Measurements from ENCODE around the gene FOXO6.

The FOXO6 gene

GRCh38 chr1:41399145-41399795 lies 38.0 kb downstream of the FOXO6 start:
- no peak overlapping the region for H3K27ac ChIP-seq (ENCODE audit: low read depth, low read length, poor library complexity, severe bottlenecking)
- no peak overlapping the region for H3K9ac ChIP-seq (ENCODE audit: low read length)
- H3K79me2 ChIP-seq (ENCODE audit: insufficient read depth, low read length), result no peaks in the 10 kb centered on the region
- H3K4me3 ChIP-seq (ENCODE audit: low read depth, low read length, poor library complexity, severe bottlenecking), result no peak overlapping the region
- 0 out of 2 replicates have a peak, but pooled peaks cover 6% of the 10 kb centered on the region for H3K27me3 ChIP-seq (ENCODE audit: insufficient read depth, low read length)
- H3K9me2 ChIP-seq (ENCODE audit: low read depth, low read length), result no peaks in the 10 kb centered on the region
- no peak for TF ChIP-seq EZH2 (IDR thresholded peaks at IDR 0.05; ENCODE audit: borderline replicate concordance, low read length)
- TF ChIP-seq CTCF (IDR thresholded peaks at IDR 0.05; ENCODE audit: low read length), result no peak
- H3K36me3 ChIP-seq (ENCODE audit: insufficient read depth, low read length), result no peaks in the 10 kb centered on the region
- no peak overlapping the region for H3K4me2 ChIP-seq (ENCODE audit: low read length)
- H3F3A ChIP-seq (ENCODE audit: insufficient read depth, low read length), result no peaks in the 10 kb centered on the region
- no peak overlapping the region for H2AFZ ChIP-seq (ENCODE audit: low read length)
- H3K4me1 ChIP-seq (ENCODE audit: insufficient read depth, low read length, severe bottlenecking), result no peaks in the 10 kb centered on the region
- H4K20me1 ChIP-seq (ENCODE audit: insufficient read depth, low read length), result no peaks in the 10 kb centered on the region
- H3K9me3 ChIP-seq (ENCODE audit: low read length), result no peaks in the 10 kb centered on the region

- Histone ChIP-seq H3K4me2 (ENCODE audit: low read length) (no peak overlapping the region), H3K36me3 (ENCODE audit: insufficient read depth, low read length) (no peaks in the 10 kb centered on the region), H3K4me1 (ENCODE audit: insufficient read depth, low read length, severe bottlenecking) (no peaks in the 10 kb centered on the region)
These were observed 39.0 kb downstream of the FOXO6 start for GRCh38 chr1:41400225-41400624.

GRCh38 chr1:41401899-41402298 lies 40.7 kb downstream of the FOXO6 start:
- Histone ChIP-seq H3K9me3 (ENCODE audit: low read length) (no peaks in the 10 kb centered on the region), H3K27ac (ENCODE audit: low read depth, low read length, poor library complexity, severe bottlenecking) (no peak overlapping the region), H3K9me2 (ENCODE audit: low read depth, low read length) (no peaks in the 10 kb centered on the region), H3K4me2 (ENCODE audit: low read length) (no peak overlapping the region), H3K27me3 (ENCODE audit: insufficient read depth, low read length) (0 out of 2 replicates have a peak, but pooled peaks cover 3% of the 10 kb centered on the region), H3F3A (ENCODE audit: insufficient read depth, low read length) (no peaks in the 10 kb centered on the region), H2AFZ (ENCODE audit: low read length) (no peak overlapping the region), H3K4me1 (ENCODE audit: insufficient read depth, low read length, severe bottlenecking) (no peaks in the 10 kb centered on the region), H4K20me1 (ENCODE audit: insufficient read depth, low read length) (no peaks in the 10 kb centered on the region), H3K4me3 (ENCODE audit: low read depth, low read length, poor library complexity, severe bottlenecking) (no peak overlapping the region), H3K36me3 (ENCODE audit: insufficient read depth, low read length) (no peaks in the 10 kb centered on the region), H3K9ac (ENCODE audit: low read length) (no peak overlapping the region), H3K79me2 (ENCODE audit: insufficient read depth, low read length) (no peaks in the 10 kb centered on the region)
- TF ChIP-seq EZH2 (IDR thresholded peaks at IDR 0.05; ENCODE audit: borderline replicate concordance, low read length) (no peak), CTCF (IDR thresholded peaks at IDR 0.05; ENCODE audit: low read length) (no peak)

More at GRCh38 chr1:41400225-41400624, 39.0 kb downstream of the FOXO6 start:
- 0 out of 2 replicates have a peak, but pooled peaks cover 4% of the 10 kb centered on the region for H3K27me3 ChIP-seq (ENCODE audit: insufficient read depth, low read length)
- no peak overlapping the region for H2AFZ ChIP-seq (ENCODE audit: low read length)
- no peak overlapping the region for H3K4me3 ChIP-seq (ENCODE audit: low read depth, low read length, poor library complexity, severe bottlenecking)
- no peaks in the 10 kb centered on the region for H3K9me2 ChIP-seq (ENCODE audit: low read depth, low read length)
- no peak overlapping the region for H3K9ac ChIP-seq (ENCODE audit: low read length)
- no peaks in the 10 kb centered on the region for H3K79me2 ChIP-seq (ENCODE audit: insufficient read depth, low read length)
- no peak overlapping the region for H3K27ac ChIP-seq (ENCODE audit: low read depth, low read length, poor library complexity, severe bottlenecking)
- TF ChIP-seq CTCF (IDR thresholded peaks at IDR 0.05; ENCODE audit: low read length), result no peak
- TF ChIP-seq EZH2 (IDR thresholded peaks at IDR 0.05; ENCODE audit: borderline replicate concordance, low read length), result no peak
- no peaks in the 10 kb centered on the region for H4K20me1 ChIP-seq (ENCODE audit: insufficient read depth, low read length)
- no peaks in the 10 kb centered on the region for H3F3A ChIP-seq (ENCODE audit: insufficient read depth, low read length)
- H3K9me3 ChIP-seq (ENCODE audit: low read length), result no peaks in the 10 kb centered on the region
